GM12878 (cell line): Measurements from ENCODE around the gene HS6ST3. TPM values are rescaled to one million over a fixed set of nuclear protein-coding genes. Genes with fewer than 3 reads are reported as not detected.

Experiments
- ATAC-seq: fragments of 200-7000 bp; cut with Tn5 transposase; 3 replicates; pipeline ENCODE4 v1.9.1; 2020; ENCODE audit warnings: mild to moderate bottlenecking, moderate library complexity
- BruUV-seq: library from RNA; stranded (reverse); fragments of 400-500 nt; replicated peaks from 2 replicates; lab custom pipeline; 2021; lab: Mats Ljungman, UMichigan
- CTCF ChIA-PET: fragments of 300-600 bp; sonication (Branson Sonifier 250); formaldehyde crosslinking; extraction: SDS; loops from one replicate; lab custom pipeline; 2021; ENCODE audit warnings: inconsistent platforms; lab: Yijun Ruan, JAX
- POLR2A ChIA-PET: fragments of 350-600 bp; formaldehyde crosslinking; extraction: SDS; loops from one replicate; lab custom pipeline; 2021; ENCODE audit warnings: inconsistent platforms; lab: Charles Lee
- RAD21 ChIA-PET: fragments of 300-600 bp; sonication (Branson Sonifier 250); formaldehyde crosslinking; loops from one replicate; lab custom pipeline; 2023; ENCODE audit warnings: antibody characterized with exemption; ENCODE audit not compliant: unreplicated experiment; lab: Charles Lee
- SMC1A ChIA-PET: fragments of 300-600 bp; sonication (Branson Sonifier 250); formaldehyde crosslinking; loops from one replicate; lab custom pipeline; 2023; ENCODE audit not compliant: unreplicated experiment, uncharacterized antibody; lab: Charles Lee
- DNase-seq: peaks from one replicate; pipeline ENCODE4 v3.0.0-alpha.2; 2011; ENCODE audit warnings: low read depth, low spot score
- FAIRE-seq: peaks from 3 replicates; lab custom pipeline; 2011; peaks lifted over from hg19 to GRCh38; lab: Jason Lieb, UNC
- H2AFZ ChIP-seq: 2 replicates; pipeline ENCODE4 v1.6.0; 2011; ENCODE audit warnings: low read depth, low read length, control low read depth; ENCODE audit not compliant: control insufficient read depth
- H3K27ac ChIP-seq: 2 replicates; pipeline ENCODE4 v1.5.1; 2011; ENCODE audit warnings: control low read depth; ENCODE audit not compliant: control insufficient read depth, insufficient read depth
- H3K27me3 ChIP-seq, 2 experiments: replicated peaks in 1 of 2; 2 replicates each; pipeline versions ENCODE4 v1.6.0 to v1.6.1; 2011; ENCODE audit warnings: low read length in 1 of 2; ENCODE audit not compliant: control insufficient read depth in 2 of 2, insufficient read depth in 2 of 2
- H3K36me3 ChIP-seq, 2 experiments: 2 replicates each; pipeline ENCODE4 v1.5.1; 2011; ENCODE audit warnings: low read length in 1 of 2; ENCODE audit not compliant: control insufficient read depth in 2 of 2, insufficient read depth in 2 of 2
- H3K4me1 ChIP-seq: 2 replicates; pipeline ENCODE4 v1.6.1; 2011; ENCODE audit warnings: mild to moderate bottlenecking, low read length, moderate library complexity, mixed read lengths; ENCODE audit not compliant: control insufficient read depth, insufficient read depth
- H3K4me2 ChIP-seq: 2 replicates; pipeline ENCODE4 v1.6.0; 2011; ENCODE audit warnings: control low read depth; ENCODE audit not compliant: control insufficient read depth, insufficient read depth
- H3K4me3 ChIP-seq: fragments of 200-600 bp; sonication (generic); 2 replicates; pipeline ENCODE4 v1.5.1; 2016
- H3K79me2 ChIP-seq: 2 replicates; pipeline ENCODE4 v1.6.0; 2011; ENCODE audit warnings: low read length; ENCODE audit not compliant: control insufficient read depth, insufficient read depth
- H3K9ac ChIP-seq: 2 replicates; pipeline ENCODE4 v1.8.0; 2011; ENCODE audit warnings: low read length, control low read depth, mixed read lengths; ENCODE audit not compliant: control insufficient read depth, insufficient read depth
- H3K9me3 ChIP-seq: replicated peaks from 3 replicates; pipeline ENCODE4 v1.5.1; 2011; ENCODE audit warnings: mild to moderate bottlenecking, low read length; ENCODE audit not compliant: control insufficient read depth, insufficient read depth
- H4K20me1 ChIP-seq: 2 replicates; pipeline ENCODE4 v1.6.0; 2011; ENCODE audit not compliant: control insufficient read depth, insufficient read depth
- ESRRA ChIP-seq: IDR thresholded peaks from 2 replicates; pipeline ENCODE4 v1.6.1; 2012; ENCODE audit warnings: mild to moderate bottlenecking, low read length, improper control_type of control experiment
- FOS ChIP-seq: IDR thresholded peaks from 3 replicates; pipeline ENCODE4 v1.6.1; 2011; ENCODE audit warnings: borderline replicate concordance; ENCODE audit not compliant: insufficient read length; ENCODE audit errors: extremely low read depth
- JUND ChIP-seq: IDR thresholded peaks from 2 replicates; pipeline ENCODE4 v1.6.1; 2012; ENCODE audit warnings: low read depth, mild to moderate bottlenecking, low read length, improper control_type of control experiment, moderate library complexity
- NR2C1 ChIP-seq: fragments of 450-650 bp; IDR thresholded peaks from 2 replicates; pipeline ENCODE4 v1.6.1; 2017; ENCODE audit warnings: antibody characterized with exemption, mild to moderate bottlenecking, moderate library complexity
- SMARCA5 ChIP-seq: fragments of 450-650 bp; IDR thresholded peaks from 2 replicates; pipeline ENCODE4 v1.6.1; 2017; ENCODE audit warnings: mild to moderate bottlenecking
- USF2 ChIP-seq: IDR thresholded peaks from 2 replicates; pipeline ENCODE4 v1.6.1; 2011; ENCODE audit warnings: low read depth, low read length, improper control_type of control experiment, borderline replicate concordance
- YY1 ChIP-seq: IDR thresholded peaks from 2 replicates; pipeline ENCODE4 v1.6.1; 2011; ENCODE audit warnings: low read depth, mild to moderate bottlenecking, low read length
- WGBS: methylation state at CpG from one replicate; pipeline ENCODE4 v1.1.6; 2016; ENCODE audit warnings: low lambda C conversion rate; ENCODE audit not compliant: insufficient replicate concordance, insufficient coverage; ENCODE audit errors: missing lambda C conversion rate; 5-methylcytosine and 5-hydroxymethylcytosine counted together
- in situ Hi-C: fragments of 300-500 bp; cut with MboI; formaldehyde crosslinking; loops from 9 replicates; pipeline ENCODE4 v1.14.3; 2018; ENCODE audit warnings: mixed read lengths
- intact Hi-C: fragments of 100-400 bp; cut with micrococcal nuclease; formaldehyde crosslinking; loops from one replicate; pipeline ENCODE4 v1.14.2; 2022; ENCODE audit not compliant: unreplicated experiment
- polyA plus RNA-seq, 11 experiments: library from polyadenylated mRNA; depleted of rRNA in 4 of 11; unstranded in 6 of 11; stranded (reverse) in 5 of 11; fragments of >200 nt; fragmentation: Nextera tagmentation in 4 of 11; fragmentation: Illumina TruSeq in 1 of 11; extraction: Ambion mirVana in 4 of 11; extraction: Trizol in 1 of 11; gene quantifications; 1 replicate in 1 of 11; 2 replicates in 10 of 11; pipeline versions ENCODE4 v1.2.1 to v1.2.3, GENCODE V29; 2011 to 2016; ENCODE audit warnings: inconsistent platforms in 2 of 11, missing spikeins in 2 of 11, low read depth in 1 of 11
- total RNA-seq, 4 experiments: library from RNA; depleted of rRNA in 3 of 4; stranded (reverse); fragments of >200 nt in 3 of 4; fragmentation: Illumina TruSeq in 1 of 4; extraction: Trizol in 1 of 4; gene quantifications; 2 replicates each; pipeline versions ENCODE4 v1.2.1 to v1.2.3, GENCODE V29; 2013 to 2021

HS6ST3 gene
- total and polyA plus RNA-seq, 10 of the 15 experiments (the other 5 are each of a cell fraction or from before 2014, with no cell fraction given) = under 0.01 to 2.9 TPM; not detected in 8

GRCh38 chr13:96575423-96576320 is 485.8 kb downstream of the HS6ST3 start:
- SMC1A ChIA-PET = no interaction called here
- CTCF ChIA-PET = no interaction called here
- no peaks in the 10 kb centered on the region for H4K20me1 ChIP-seq
- no peak for DNase-seq
- RAD21 ChIA-PET = no interaction called here
- H3K9me3 ChIP-seq = no peaks in the 10 kb centered on the region
- no peaks in the 10 kb centered on the region for H3K79me2 ChIP-seq
- in situ Hi-C loops = no loop called here
- ATAC-seq = no peak
- H3K9ac ChIP-seq = no peak overlapping the region
- BruUV-seq = no TSS peak
- H3K27me3 ChIP-seq = no peaks in the 10 kb centered on the region
- H3K4me3 ChIP-seq = no peak overlapping the region
- POLR2A ChIA-PET = no interaction called here
- H2AFZ ChIP-seq = no peak overlapping the region
- no peak overlapping the region for H3K27ac ChIP-seq
- H3K36me3 ChIP-seq = no peaks in the 10 kb centered on the region
- H3K4me1 ChIP-seq = no peaks in the 10 kb centered on the region
- 23% methylated on average over 14 of the region's 14 CpGs for WGBS
- TF ChIP-seq FOS (no peak), ESRRA (no peak), NR2C1 (no peak), USF2 (no peak), JUND (no peak), YY1 (no peak), SMARCA5 (no peak)
- intact Hi-C loops = no loop called here
- H3K4me2 ChIP-seq = no peak overlapping the region
- no peak for FAIRE-seq
